Gastroesophageal sphincter (tissue), 3 donors: Measurements from ENCODE around the gene CENPM.

Experiments
- CTCF ChIP-seq, 4 experiments: fragments of 200-600 bp in 2 of 4; fragments of 450-650 bp in 2 of 4; sonication (generic) in 1 of 4; IDR thresholded peaks; one replicate each; pipeline ENCODE4 v1.5.1; 2017 to 2019; ENCODE audit warnings: antibody characterized with exemption in 4 of 4, mild to moderate bottlenecking in 2 of 4, moderate library complexity in 2 of 4
- EP300 ChIP-seq: sonication (generic); formaldehyde crosslinking; IDR thresholded peaks from one replicate; pipeline ENCODE4 v1.6.1; 2017; ENCODE audit warnings: antibody characterized with exemption, mild to moderate bottlenecking
- POLR2AphosphoS5 ChIP-seq: sonication (generic); formaldehyde crosslinking; IDR thresholded peaks from one replicate; pipeline ENCODE4 v1.6.1; 2017; ENCODE audit warnings: antibody characterized with exemption

GRCh38 chr22:41911001-41911611 lies 35.8 kb downstream of the CENPM start:
- no peak for TF ChIP-seq CTCF (IDR thresholded peaks at IDR 0.05)
- TF ChIP-seq POLR2AphosphoS5, result no peak
- no peak for TF ChIP-seq EP300
